DOHH2 (cell line): ENCODE measurements around the gene COLEC12.

Source experiments
- CTCF ChIP-seq: fragments of 200-600 bp; sonication (generic); IDR thresholded peaks from one replicate; pipeline ENCODE4 v1.5.1; 2014; ENCODE audit warnings: antibody characterized with exemption, mild to moderate bottlenecking, low read depth, low read length; ENCODE audit not compliant: poor library complexity, severe bottlenecking
- EZH2phosphoT487 ChIP-seq: fragments of 200-600 bp; sonication (generic); IDR thresholded peaks from 2 replicates; pipeline ENCODE4 v1.6.1; 2017; ENCODE audit warnings: borderline replicate concordance, mild to moderate bottlenecking, antibody characterized with exemption, low read length, moderate library complexity, mixed read lengths

GRCh38 chr18:355678-356077, 144.8 kb downstream of the COLEC12 start:
- TF ChIP-seq EZH2phosphoT487 = no peak
- TF ChIP-seq CTCF = no peak
